GM23338 (cell line): Measurements from ENCODE around the gene DR1.

Experiments used
- CREB1 ChIP-seq: fragments of 250-450 bp; sonication (Bioruptor Pico); IDR thresholded peaks from 2 replicates; pipeline ENCODE4 v1.5.0; 2020; ENCODE audit warnings: low read depth, mild to moderate bottlenecking, moderate library complexity
- CTCF ChIP-seq, 2 experiments: fragments of 200-600 bp in 1 of 2; sonication (generic) in 1 of 2; conservative IDR thresholded peaks; 2 replicates each; pipeline versions ENCODE4 v1.5.1 to v1.6.1; 2016 to 2017; ENCODE audit warnings: antibody characterized with exemption in 2 of 2, low read depth in 2 of 2, mild to moderate bottlenecking in 2 of 2, moderate library complexity in 1 of 2
- EZH2 ChIP-seq: fragments of 200-600 bp; sonication (generic); IDR thresholded peaks from one replicate; pipeline ENCODE4 v1.8.0; 2017; ENCODE audit warnings: antibody characterized with exemption, mild to moderate bottlenecking, low read depth; ENCODE audit not compliant: unreplicated experiment
- EZH2phosphoT487 ChIP-seq: fragments of 200-600 bp; sonication (generic); IDR thresholded peaks from one replicate; pipeline ENCODE4 v1.8.1; 2018; ENCODE audit warnings: antibody characterized with exemption; ENCODE audit not compliant: unreplicated experiment
- JUNB ChIP-seq: IDR thresholded peaks from one replicate; pipeline ENCODE4 v1.6.1; 2016; ENCODE audit warnings: antibody characterized with exemption; ENCODE audit not compliant: unreplicated experiment
- NANOG ChIP-seq: IDR thresholded peaks from 2 replicates; pipeline ENCODE4 v1.6.1; 2016; ENCODE audit warnings: antibody characterized with exemption, borderline replicate concordance
- POLR2AphosphoS5 ChIP-seq: IDR thresholded peaks from 2 replicates; pipeline ENCODE4 v1.6.1; 2016; ENCODE audit warnings: antibody characterized with exemption, low read depth
- REST ChIP-seq: IDR thresholded peaks from one replicate; pipeline ENCODE4 v1.6.1; 2018; ENCODE audit warnings: antibody characterized with exemption; ENCODE audit not compliant: unreplicated experiment
- STAT1 ChIP-seq: IDR thresholded peaks from one replicate; pipeline ENCODE4 v1.6.1; 2016; ENCODE audit warnings: antibody characterized with exemption; ENCODE audit not compliant: unreplicated experiment
- ZNF114 ChIP-seq: fragments of 250-450 bp; sonication (Bioruptor Pico); IDR thresholded peaks from 2 replicates; pipeline ENCODE4 v1.5.0; 2020; ENCODE audit warnings: mild to moderate bottlenecking, moderate library complexity
- ZNF331 ChIP-seq: fragments of 250-450 bp; sonication (Bioruptor Pico); IDR thresholded peaks from 2 replicates; pipeline ENCODE4 v1.5.0; 2020; ENCODE audit warnings: low read depth, mild to moderate bottlenecking, moderate library complexity
- TF ChIP-seq, protein P1 (sequence below): IDR thresholded peaks from 2 replicates; pipeline ENCODE4 v1.6.1; 2016; ENCODE audit warnings: antibody characterized with exemption

- TF ChIP-seq CTCF (conservative IDR thresholded peaks at IDR 0.05; ENCODE audit: low read depth in 2 of 2) = no peak
- no peak for TF ChIP-seq EZH2
- no peak for TF ChIP-seq EZH2phosphoT487
- TF ChIP-seq POLR2AphosphoS5 = no peak
- no peak for TF ChIP-seq REST
- TF ChIP-seq ZNF114 (CRISPR knock-in tag) = no peak
- TF ChIP-seq CREB1 (CRISPR knock-in tag) = no peak
- TF ChIP-seq, protein P1, sequence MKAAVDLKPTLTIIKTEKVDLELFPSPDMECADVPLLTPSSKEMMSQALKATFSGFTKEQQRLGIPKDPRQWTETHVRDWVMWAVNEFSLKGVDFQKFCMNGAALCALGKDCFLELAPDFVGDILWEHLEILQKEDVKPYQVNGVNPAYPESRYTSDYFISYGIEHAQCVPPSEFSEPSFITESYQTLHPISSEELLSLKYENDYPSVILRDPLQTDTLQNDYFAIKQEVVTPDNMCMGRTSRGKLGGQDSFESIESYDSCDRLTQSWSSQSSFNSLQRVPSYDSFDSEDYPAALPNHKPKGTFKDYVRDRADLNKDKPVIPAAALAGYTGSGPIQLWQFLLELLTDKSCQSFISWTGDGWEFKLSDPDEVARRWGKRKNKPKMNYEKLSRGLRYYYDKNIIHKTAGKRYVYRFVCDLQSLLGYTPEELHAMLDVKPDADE = no peak
- TF ChIP-seq STAT1 = no peak
- no peak for TF ChIP-seq JUNB
- no peak for TF ChIP-seq ZNF331 (CRISPR knock-in tag)
- TF ChIP-seq NANOG = no peak
These were observed 22.4 kb upstream of the DR1 start for GRCh38 chr1:93323185-93323820.
